GM19193 (cell line): ENCODE data around the gene HAUS3.

Experiments used
- POLR2A ChIP-seq: IDR thresholded peaks from 4 replicates; pipeline ENCODE4 v1.6.1; 2011; ENCODE audit not compliant: insufficient read depth, insufficient read length; ENCODE audit errors: extremely low read depth

Gene HAUS3

GRCh38 chr4:2241003-2241402 is 918 bp downstream of the HAUS3 start:
- TF ChIP-seq POLR2A: no peak

- no peak for TF ChIP-seq POLR2A
Observed at GRCh38 chr4:2236944-2237666, 4.8 kb downstream of the HAUS3 start.

- TF ChIP-seq POLR2A: no peak
Observed at GRCh38 chr4:2231082-2231481, 10.8 kb downstream of the HAUS3 start.

GRCh38 chr4:2226261-2226660 is 15.7 kb downstream of the HAUS3 start:
- TF ChIP-seq POLR2A: no peak

- no peak for TF ChIP-seq POLR2A
Observed at GRCh38 chr4:2222838-2223237, 19.1 kb downstream of the HAUS3 start.

GRCh38 chr4:2220016-2220630 is 21.8 kb downstream of the HAUS3 start:
- TF ChIP-seq POLR2A: no peak

- TF ChIP-seq POLR2A: no peak
Observed at GRCh38 chr4:2219233-2219760, 22.6 kb downstream of the HAUS3 start.

- TF ChIP-seq POLR2A: no peak
Observed at GRCh38 chr4:2218436-2218835, 23.5 kb downstream of the HAUS3 start.

- no peak for TF ChIP-seq POLR2A
Observed at GRCh38 chr4:2217726-2218125, 24.2 kb downstream of the HAUS3 start.

GRCh38 chr4:2212831-2213230 is 29.1 kb downstream of the HAUS3 start:
- no peak for TF ChIP-seq POLR2A

- no peak for TF ChIP-seq POLR2A
Observed at GRCh38 chr4:2194496-2194895, 47.4 kb downstream of the HAUS3 start.

- no peak for TF ChIP-seq POLR2A
Observed at GRCh38 chr4:2193326-2193725, 48.6 kb downstream of the HAUS3 start.

GRCh38 chr4:2186865-2187172 is 55.1 kb downstream of the HAUS3 start:
- no peak for TF ChIP-seq POLR2A

GRCh38 chr4:2186133-2186864 is 55.6 kb downstream of the HAUS3 start:
- no peak for TF ChIP-seq POLR2A

GRCh38 chr4:2183394-2183793 is 58.5 kb downstream of the HAUS3 start:
- TF ChIP-seq POLR2A: no peak

- no peak for TF ChIP-seq POLR2A
Observed at GRCh38 chr4:2182994-2183393, 58.9 kb downstream of the HAUS3 start.

- TF ChIP-seq POLR2A: no peak
Observed at GRCh38 chr4:2180410-2180809, 61.5 kb downstream of the HAUS3 start.

- TF ChIP-seq POLR2A: no peak
Observed at GRCh38 chr4:2179717-2180116, 62.2 kb downstream of the HAUS3 start.
